ENCODE results near the gene FCN1. TPM values are rescaled to one million over a fixed set of nuclear protein-coding genes. Genes with fewer than 3 reads are reported as not detected.

Gene FCN1
- total and polyA plus RNA-seq, 10 donors: 5.2 to 209 (median 44.9) TPM

DNA sequence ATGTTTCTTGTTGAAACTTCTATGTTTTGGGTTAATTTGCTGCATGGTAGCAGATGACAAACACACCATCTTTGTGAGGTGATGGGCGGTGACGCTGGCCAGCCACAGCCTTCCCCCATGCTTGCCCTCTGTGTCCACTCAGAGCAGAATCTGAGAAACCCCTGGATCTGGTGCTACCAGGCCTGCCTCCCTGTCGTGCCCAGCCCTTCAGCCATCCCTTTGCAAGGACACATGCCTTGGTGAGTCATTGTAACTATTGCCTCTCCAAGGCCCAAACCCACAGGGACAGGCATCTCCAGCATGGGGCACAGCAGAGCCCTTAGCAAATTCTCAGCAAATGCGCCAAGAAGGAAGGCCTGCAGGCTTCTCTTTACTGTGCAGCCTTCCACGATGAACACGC lies 48.1 kb upstream of the FCN1 start:
- no peaks in the 10 kb centered on the region for H3K36me3 ChIP-seq
- H3K9me3 ChIP-seq: no peaks in the 10 kb centered on the region
- peaks cover 0 to 68% (median 10%) of the 10 kb centered on the region in 7 donors for H3K27me3 ChIP-seq (replicated peaks in 1 of 7)
- peak overlapping the region in 4 of 8 donors; percentile 37 to 71 (median 58) for H3K27ac ChIP-seq
- 84 to 85% (median 84%) methylated on average over 6 of the region's 6 CpGs for WGBS, 5 donors
- peaks cover 0 to 38% (median 19%) of the 10 kb centered on the region in 6 donors for H3K4me1 ChIP-seq
- TF ChIP-seq, protein P1, sequence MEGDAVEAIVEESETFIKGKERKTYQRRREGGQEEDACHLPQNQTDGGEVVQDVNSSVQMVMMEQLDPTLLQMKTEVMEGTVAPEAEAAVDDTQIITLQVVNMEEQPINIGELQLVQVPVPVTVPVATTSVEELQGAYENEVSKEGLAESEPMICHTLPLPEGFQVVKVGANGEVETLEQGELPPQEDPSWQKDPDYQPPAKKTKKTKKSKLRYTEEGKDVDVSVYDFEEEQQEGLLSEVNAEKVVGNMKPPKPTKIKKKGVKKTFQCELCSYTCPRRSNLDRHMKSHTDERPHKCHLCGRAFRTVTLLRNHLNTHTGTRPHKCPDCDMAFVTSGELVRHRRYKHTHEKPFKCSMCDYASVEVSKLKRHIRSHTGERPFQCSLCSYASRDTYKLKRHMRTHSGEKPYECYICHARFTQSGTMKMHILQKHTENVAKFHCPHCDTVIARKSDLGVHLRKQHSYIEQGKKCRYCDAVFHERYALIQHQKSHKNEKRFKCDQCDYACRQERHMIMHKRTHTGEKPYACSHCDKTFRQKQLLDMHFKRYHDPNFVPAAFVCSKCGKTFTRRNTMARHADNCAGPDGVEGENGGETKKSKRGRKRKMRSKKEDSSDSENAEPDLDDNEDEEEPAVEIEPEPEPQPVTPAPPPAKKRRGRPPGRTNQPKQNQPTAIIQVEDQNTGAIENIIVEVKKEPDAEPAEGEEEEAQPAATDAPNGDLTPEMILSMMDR (IDR thresholded peaks at IDR 0.05 in 8 of 11, conservative IDR thresholded peaks at IDR 0.05 in 3 of 11): no peak
- TF ChIP-seq POLR2AphosphoS5 (IDR thresholded peaks at IDR 0.05) (no peak), POLR2A (IDR thresholded peaks at IDR 0.05) (no peak)
- peak; percentile 35 for DNase-seq
- H3K4me3 ChIP-seq: no peak overlapping the region
- intact Hi-C loops (cut with DNase I; ENCODE audit: low total_unique reads): no loop called here

DNA sequence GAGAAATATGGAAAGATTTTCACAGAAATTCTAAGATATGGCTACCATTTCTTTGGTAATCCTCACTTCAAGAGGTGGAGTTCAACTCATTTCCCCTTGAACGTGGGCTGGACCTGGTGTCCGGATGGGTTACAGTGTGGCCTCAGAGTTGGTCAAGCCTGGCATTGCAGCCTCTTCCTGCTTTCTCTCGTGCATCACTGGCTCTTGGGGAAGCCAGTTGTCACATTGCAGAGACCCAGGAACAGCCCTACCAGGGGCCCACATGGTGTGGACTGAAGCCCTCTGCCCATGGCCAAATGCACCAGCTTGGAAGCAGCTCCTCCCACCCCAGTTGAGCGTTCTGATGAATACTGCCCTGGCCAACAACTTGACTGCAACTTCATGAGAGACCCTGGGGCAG lies 47.7 kb upstream of the FCN1 start:
- Histone ChIP-seq H3K36me3 (no peaks in the 10 kb centered on the region), H3K4me1 (peaks cover 0 to 38% (median 19%) of the 10 kb centered on the region in 6 donors), H3K27ac (peak overlapping the region in 4 of 8 donors; percentile 37 to 71 (median 58)), H3K4me3 (no peak overlapping the region), H3K9me3 (no peaks in the 10 kb centered on the region), H3K27me3 (replicated peaks in 1 of 7) (peaks cover 0 to 67% (median 10%) of the 10 kb centered on the region in 7 donors)
- intact Hi-C loops (cut with DNase I; ENCODE audit: low total_unique reads): no loop called here
- WGBS, 5 donors: 51 to 90% (median 61%) methylated on average over 4 of the region's 4 CpGs
- DNase-seq: peak; percentile 66
- TF ChIP-seq, protein P1 (IDR thresholded peaks at IDR 0.05 in 8 of 11, conservative IDR thresholded peaks at IDR 0.05 in 3 of 11): no peak
- peak in 1 of 3 donors; percentile 26 for TF ChIP-seq POLR2AphosphoS5 (IDR thresholded peaks at IDR 0.05)
- no peak for TF ChIP-seq POLR2A (IDR thresholded peaks at IDR 0.05)

DNA sequence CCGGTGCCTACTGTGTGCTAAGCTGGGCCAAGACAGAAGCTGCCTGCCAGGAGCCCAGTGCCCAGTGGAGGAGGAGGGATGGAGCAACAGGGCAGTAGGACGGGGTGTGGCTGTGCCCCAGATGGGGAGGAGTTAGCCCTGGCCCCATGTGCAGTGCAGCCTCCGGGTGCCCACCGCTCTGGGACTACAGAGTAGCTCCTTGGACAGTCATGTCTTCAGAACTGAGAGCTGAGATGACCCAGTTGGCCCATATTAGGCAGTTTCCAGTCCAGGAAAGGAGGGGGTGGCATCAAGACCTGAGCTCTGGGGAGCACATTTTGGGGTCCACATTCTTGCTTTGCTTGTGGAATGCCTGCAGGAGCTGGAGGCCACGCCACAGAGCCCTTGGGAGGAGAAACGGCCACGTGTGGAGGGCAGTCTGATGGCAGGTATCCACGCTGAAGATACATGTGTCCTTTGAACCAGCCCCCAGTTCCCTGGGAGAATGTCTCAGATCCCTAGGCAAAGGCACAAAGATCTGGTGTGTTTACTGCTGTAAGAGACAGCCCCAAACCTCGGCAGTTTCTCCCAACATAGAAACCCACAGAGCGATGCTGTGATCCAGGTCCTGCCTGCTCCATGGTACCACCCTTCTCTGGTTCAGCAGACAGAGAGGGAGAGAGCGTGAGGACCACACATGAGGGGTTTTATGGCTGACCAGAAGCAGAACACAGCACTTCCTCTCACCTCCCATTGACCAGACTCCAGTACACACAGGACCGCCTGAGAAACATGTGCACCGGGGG lies 46.8 kb upstream of the FCN1 start:
- intact Hi-C loops (cut with DNase I; ENCODE audit: low total_unique reads): no loop called here
- peaks cover 0 to 69% (median 7%) of the 10 kb centered on the region in 7 donors for H3K27me3 ChIP-seq (replicated peaks in 1 of 7)
- H3K27ac ChIP-seq: peak overlapping the region in 4 of 8 donors; percentile 36 to 71 (median 58)
- H3K36me3 ChIP-seq: no peaks in the 10 kb centered on the region
- 82 to 86% (median 85%) methylated on average over 12 to 13 of the region's 13 CpGs for WGBS, 5 donors
- DNase-seq: peak; percentile 51
- H3K4me1 ChIP-seq: peaks cover 0 to 38% (median 19%) of the 10 kb centered on the region in 6 donors
- H3K4me3 ChIP-seq: no peak overlapping the region
- no peak for TF ChIP-seq POLR2AphosphoS5 (IDR thresholded peaks at IDR 0.05)
- TF ChIP-seq, protein P1 (IDR thresholded peaks at IDR 0.05 in 8 of 11, conservative IDR thresholded peaks at IDR 0.05 in 3 of 11): no peak
- TF ChIP-seq POLR2A (IDR thresholded peaks at IDR 0.05): no peak
- no peaks in the 10 kb centered on the region for H3K9me3 ChIP-seq

DNA sequence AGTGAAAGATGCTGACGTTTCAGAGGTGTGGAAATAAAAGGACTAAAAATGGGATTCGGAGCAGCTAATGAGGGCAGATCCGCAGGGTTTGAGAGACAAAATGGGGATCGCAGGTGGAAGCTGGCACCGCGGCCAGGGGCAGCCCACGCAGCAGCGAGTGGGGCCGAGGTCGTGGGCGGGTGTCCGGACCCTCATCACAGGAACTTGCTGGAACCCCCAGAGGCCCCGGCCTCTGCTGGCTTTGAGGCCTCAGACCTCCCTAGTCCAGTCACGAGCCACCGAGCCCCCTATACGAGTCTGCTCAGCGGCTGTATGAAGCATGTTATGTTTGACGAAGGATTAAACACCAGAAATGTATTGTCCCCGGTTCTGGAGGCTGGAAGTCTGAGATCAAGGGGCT lies 45.8 kb upstream of the FCN1 start:
- H3K4me1 ChIP-seq: peaks cover 0 to 34% (median 18%) of the 10 kb centered on the region in 6 donors
- 89 to 93% (median 92%) methylated on average over 19 of the region's 19 CpGs for WGBS, 5 donors
- no peaks in the 10 kb centered on the region for H3K36me3 ChIP-seq
- TF ChIP-seq, protein P1 (IDR thresholded peaks at IDR 0.05 in 8 of 11, conservative IDR thresholded peaks at IDR 0.05 in 3 of 11): no peak
- TF ChIP-seq POLR2AphosphoS5 (IDR thresholded peaks at IDR 0.05): no peak
- no peak for TF ChIP-seq POLR2A (IDR thresholded peaks at IDR 0.05)
- peak overlapping the region in 1 of 8 donors; percentile 71 for H3K27ac ChIP-seq
- peaks cover 0 to 2% (median 0%) of the 10 kb centered on the region in 8 donors for H3K9me3 ChIP-seq
- H3K4me3 ChIP-seq: no peak overlapping the region
- peaks cover 0 to 60% (median 0%) of the 10 kb centered on the region in 7 donors for H3K27me3 ChIP-seq (replicated peaks in 1 of 7)
- DNase-seq: peak; percentile 24
- intact Hi-C loops (cut with DNase I; ENCODE audit: low total_unique reads): no loop called here

Measured in spleen (tissue), 11 donors.